Measurements from ENCODE around the gene CDH23. TPM values are rescaled to one million over a fixed set of nuclear protein-coding genes. Genes with fewer than 3 reads are reported as not detected.

The CDH23 gene
- total and polyA plus RNA-seq, 9 of the 15 experiments (the other 6 are each of a cell fraction or from before 2014, with no cell fraction given), result 0.18 to 1.2 (median 0.47) TPM

DNA sequence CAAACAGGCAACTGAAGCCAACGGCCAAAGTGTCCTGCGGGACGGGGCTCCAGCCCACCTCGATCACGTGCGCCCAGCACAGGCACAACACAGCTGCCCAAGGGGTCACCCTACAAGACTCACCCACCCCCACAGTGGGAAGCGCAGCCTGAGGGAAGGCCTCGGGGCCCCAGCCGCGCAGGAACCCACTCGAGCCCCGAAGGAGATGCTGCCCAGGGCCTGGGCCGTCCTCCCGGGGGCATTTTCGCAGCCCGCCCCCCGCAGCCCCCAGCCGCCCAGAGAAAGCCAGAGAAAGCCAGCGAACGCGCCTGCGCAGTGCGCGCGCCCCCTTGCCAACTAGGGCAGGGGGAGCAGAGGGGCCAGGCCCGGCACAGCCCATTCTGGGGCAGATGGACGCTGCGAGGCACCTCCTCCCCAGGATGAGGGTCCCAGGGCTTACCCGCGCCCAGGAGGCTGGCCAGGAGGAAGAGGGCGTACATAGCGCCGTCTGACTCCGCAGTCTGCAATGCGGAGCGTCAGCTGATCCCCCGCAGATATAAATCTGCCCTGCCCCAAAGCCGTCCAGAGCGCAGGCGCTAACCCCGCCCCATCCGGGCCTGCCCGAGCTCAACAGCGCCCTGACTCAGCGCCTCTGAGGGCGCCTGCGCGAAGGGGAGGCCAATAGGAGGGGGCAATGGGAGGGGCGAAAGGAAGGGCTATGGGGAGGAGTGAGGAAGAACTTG lies 454.2 kb downstream of the CDH23 start, which contains the start of gene PSAP (continued):
- TF ChIP-seq, protein P1, sequence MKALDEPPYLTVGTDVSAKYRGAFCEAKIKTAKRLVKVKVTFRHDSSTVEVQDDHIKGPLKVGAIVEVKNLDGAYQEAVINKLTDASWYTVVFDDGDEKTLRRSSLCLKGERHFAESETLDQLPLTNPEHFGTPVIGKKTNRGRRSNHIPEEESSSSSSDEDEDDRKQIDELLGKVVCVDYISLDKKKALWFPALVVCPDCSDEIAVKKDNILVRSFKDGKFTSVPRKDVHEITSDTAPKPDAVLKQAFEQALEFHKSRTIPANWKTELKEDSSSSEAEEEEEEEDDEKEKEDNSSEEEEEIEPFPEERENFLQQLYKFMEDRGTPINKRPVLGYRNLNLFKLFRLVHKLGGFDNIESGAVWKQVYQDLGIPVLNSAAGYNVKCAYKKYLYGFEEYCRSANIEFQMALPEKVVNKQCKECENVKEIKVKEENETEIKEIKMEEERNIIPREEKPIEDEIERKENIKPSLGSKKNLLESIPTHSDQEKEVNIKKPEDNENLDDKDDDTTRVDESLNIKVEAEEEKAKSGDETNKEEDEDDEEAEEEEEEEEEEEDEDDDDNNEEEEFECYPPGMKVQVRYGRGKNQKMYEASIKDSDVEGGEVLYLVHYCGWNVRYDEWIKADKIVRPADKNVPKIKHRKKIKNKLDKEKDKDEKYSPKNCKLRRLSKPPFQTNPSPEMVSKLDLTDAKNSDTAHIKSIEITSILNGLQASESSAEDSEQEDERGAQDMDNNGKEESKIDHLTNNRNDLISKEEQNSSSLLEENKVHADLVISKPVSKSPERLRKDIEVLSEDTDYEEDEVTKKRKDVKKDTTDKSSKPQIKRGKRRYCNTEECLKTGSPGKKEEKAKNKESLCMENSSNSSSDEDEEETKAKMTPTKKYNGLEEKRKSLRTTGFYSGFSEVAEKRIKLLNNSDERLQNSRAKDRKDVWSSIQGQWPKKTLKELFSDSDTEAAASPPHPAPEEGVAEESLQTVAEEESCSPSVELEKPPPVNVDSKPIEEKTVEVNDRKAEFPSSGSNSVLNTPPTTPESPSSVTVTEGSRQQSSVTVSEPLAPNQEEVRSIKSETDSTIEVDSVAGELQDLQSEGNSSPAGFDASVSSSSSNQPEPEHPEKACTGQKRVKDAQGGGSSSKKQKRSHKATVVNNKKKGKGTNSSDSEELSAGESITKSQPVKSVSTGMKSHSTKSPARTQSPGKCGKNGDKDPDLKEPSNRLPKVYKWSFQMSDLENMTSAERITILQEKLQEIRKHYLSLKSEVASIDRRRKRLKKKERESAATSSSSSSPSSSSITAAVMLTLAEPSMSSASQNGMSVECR (CRISPR knock-in tag; IDR thresholded peaks at IDR 0.05), result peak; percentile 96
- TF ChIP-seq CHD1 (IDR thresholded peaks at IDR 0.05; ENCODE audit: low read length) (peak; percentile 82), ZNF184 (CRISPR knock-in tag; IDR thresholded peaks at IDR 0.05) (no peak), ZNF316 (IDR thresholded peaks at IDR 0.05) (peak; percentile 95), BCOR (IDR thresholded peaks at IDR 0.05) (peak; percentile 7; the same call in 1 of the 2 replicates), EP300 (IDR thresholded peaks at IDR 0.05; ENCODE audit: low read length) (peak; percentile 55; the same call in 1 of the 2 replicates), PHF8 (IDR thresholded peaks at IDR 0.05; ENCODE audit: borderline replicate concordance, low read length) (peak; percentile 97; the same call in 1 of the 2 replicates), RREB1 (CRISPR knock-in tag; IDR thresholded peaks at IDR 0.05) (no peak), MAFG (tag; conservative IDR thresholded peaks at IDR 0.05) (peak; percentile 70), RB1 (IDR thresholded peaks at IDR 0.05; ENCODE audit: low read depth) (peak; percentile 71)
